HG02678 (cell line): ENCODE results near the gene XRCC5.
A peak's percentile ranks its signal among the peaks of the same experiment; 100 is the strongest.
"Not testable (repeated sequence)": the region's sequence is repeated elsewhere in the genome, so short reads cannot be mapped to it uniquely, and the experiment has no call there.

ENCODE experiments used
- ATAC-seq: cut with Tn5 transposase; IDR thresholded peaks from one replicate; pipeline ENCODE4 v1.9.1; 2021; ENCODE audit warnings: mild to moderate bottlenecking, moderate library complexity; ENCODE audit not compliant: unreplicated experiment

The XRCC5 gene

DNA sequence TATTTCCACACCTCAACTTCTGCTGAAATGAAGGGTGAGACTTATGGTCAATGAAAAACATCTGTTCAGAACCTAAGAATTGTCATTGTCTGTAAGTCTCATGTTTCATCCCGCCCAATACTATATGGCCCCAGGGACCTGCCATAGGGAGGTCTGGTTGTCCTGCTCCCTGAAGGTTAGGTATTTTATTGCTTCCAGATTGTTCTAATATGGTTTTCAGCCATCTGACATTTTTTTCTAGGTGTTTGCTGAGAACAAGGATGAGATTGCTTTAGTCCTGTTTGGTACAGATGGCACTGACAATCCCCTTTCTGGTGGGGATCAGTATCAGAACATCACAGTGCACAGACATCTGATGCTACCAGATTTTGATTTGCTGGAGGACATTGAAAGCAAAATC lies 7.3 kb downstream of the XRCC5 start:
- ATAC-seq, result no peak

DNA sequence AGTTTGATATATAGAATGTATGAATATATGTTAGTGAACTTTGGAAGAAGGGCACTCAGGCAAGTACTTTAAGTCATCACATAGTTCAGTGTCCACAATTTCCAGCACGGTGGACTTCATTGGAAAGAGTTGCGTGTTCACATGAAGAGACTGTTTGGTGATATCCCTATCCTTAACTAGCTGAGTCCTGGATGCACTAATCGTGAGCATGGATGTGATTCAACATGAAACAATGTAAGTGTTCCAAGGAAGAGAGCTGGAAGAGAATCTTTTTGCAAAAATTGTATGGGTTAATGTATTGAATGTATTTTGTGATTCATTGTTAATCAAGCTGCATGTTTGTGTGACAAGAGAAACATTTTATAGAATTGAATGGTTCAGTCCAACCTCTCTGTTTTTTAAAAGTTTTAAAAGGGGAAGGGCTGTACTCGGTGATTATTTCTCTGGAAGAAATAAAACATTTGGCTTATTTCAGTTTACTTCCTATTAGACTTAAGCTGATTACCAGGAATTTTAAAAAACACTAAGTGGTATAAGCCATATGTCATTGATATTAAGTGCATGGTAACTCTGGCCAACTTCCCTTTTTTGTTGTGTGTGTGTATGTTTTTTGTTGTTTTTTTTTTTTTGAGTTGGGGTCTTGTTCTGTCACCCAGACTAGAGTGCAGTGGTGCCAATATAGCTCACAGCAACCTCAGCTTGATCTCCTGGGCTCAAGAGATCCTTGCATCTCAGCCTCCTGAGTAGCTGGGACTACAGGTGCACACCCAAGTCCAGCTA lies 8.6 kb downstream of the XRCC5 start:
- ATAC-seq, result no peak

DNA sequence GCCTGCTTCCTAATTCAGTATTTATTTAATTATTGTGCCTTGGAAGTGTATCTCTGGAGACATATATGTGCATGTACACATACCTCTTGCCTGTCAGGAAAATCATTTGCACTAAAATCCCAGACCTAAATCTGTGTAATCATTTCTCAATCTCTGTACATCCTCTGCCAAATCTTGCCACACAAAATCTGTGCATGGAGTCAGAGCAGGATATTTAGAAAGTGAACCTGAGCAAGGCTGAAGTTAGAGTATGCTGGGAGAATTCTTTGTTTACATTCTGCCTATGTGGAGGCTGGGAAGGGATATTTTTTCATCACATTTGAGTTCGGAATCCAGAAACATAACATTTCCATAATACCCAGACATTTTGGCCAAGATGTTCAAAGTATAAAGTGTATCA lies 9.3 kb downstream of the XRCC5 start:
- no peak for ATAC-seq

DNA sequence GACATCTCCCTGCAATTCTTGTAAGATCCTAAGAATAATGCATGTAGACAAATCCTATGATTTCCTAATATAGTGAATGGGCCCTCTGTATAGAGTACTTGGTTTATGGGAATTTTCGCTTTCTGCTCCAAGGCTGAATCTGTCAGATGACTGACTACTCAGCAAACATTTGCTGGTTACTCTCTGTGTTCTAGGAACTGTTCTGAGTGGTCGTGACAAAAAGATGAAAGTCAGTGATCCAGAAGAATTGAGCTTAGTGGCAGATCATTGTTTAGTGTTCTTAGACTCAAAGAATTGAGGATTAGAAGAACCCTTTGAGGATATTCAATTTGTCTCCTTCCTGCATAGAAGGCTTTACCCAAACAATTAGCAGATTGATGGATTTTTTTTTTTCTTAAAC lies 10.0 kb downstream of the XRCC5 start:
- no peak for ATAC-seq

DNA sequence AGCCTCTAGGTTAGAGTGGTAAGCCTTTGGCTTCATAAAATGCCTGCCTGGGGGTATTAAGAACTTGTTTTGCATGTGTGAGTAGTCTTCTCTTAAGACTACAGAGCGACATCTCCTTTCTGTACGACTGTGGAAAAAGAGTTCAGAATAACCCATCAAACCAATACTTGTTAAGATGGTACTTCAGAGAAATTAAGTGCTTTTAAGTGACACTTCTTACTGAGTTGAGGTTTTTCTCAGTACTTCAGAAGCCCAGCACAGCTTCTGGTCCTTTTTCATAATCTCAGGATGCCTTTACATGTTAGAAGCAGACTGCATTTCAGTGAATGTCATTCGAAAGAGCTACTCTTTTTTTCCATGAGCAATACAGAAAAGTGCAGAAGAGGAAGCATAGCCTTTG lies 10.8 kb downstream of the XRCC5 start:
- ATAC-seq, result no peak

DNA sequence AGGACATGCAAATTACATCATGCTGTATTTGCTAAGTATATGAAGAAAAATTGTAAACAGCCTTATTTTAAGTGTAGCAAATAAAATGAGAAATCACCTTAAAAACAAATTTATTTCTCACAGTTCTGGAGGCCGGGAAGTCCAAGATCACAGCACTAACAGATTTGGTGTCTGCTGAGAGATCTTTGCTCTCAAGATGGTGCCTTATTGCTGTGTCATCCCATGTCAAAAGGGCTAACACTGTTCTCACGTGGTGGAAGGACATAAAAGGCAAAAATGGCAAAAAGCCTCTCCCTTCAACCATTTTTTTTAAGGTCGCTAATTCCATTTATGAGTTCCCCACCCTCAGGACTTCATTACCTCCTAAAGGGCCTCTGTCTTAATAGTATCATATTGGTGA lies 12.1 kb downstream of the XRCC5 start:
- ATAC-seq, result no peak

DNA sequence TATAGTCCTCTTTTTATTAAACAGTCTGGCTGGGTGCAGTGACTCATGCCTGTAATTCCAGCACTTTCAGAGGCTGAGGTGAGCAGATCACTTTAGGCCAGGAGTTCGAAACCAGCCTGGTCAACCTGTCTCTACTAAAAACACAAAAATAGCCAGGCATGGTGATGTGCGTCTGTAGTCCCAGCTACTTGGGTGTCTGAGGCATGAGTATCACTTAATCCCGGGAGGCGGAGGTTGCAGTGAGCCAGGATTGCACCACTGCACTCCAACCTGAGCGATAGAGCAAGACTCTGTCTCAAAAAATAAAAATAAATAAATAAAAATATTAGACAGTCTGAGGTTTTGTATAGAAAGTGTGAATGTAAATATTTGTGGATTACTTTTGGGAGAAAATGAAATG lies 17.8 kb downstream of the XRCC5 start:
- no peak for ATAC-seq

DNA sequence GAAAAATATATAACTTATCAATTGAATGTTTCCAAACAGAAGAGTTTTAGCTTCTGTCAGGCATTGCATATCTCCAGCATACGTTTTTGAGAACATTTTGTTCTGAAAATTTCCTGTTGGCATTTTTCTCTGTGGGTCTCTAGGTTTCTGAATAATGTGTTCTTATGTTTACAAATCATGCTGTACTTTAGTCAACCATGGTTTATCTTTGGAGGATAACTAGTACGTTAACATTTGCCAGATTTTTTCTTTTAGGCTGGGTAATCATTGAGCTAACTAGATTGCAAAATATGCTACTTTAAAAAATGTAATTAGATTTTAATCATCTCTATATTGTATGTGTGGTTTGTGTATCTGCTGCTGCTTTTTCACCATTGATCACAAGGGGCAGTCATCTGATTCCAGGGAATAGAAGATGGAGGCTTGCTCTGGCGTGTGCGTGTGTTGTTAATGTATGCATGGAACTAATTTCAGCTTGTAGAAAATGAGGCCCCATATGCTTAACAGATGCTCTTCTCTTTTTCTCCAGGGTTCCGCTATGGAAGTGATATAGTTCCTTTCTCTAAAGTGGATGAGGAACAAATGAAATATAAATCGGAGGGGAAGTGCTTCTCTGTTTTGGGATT lies 21.3 kb downstream of the XRCC5 start:
- no peak for ATAC-seq

DNA sequence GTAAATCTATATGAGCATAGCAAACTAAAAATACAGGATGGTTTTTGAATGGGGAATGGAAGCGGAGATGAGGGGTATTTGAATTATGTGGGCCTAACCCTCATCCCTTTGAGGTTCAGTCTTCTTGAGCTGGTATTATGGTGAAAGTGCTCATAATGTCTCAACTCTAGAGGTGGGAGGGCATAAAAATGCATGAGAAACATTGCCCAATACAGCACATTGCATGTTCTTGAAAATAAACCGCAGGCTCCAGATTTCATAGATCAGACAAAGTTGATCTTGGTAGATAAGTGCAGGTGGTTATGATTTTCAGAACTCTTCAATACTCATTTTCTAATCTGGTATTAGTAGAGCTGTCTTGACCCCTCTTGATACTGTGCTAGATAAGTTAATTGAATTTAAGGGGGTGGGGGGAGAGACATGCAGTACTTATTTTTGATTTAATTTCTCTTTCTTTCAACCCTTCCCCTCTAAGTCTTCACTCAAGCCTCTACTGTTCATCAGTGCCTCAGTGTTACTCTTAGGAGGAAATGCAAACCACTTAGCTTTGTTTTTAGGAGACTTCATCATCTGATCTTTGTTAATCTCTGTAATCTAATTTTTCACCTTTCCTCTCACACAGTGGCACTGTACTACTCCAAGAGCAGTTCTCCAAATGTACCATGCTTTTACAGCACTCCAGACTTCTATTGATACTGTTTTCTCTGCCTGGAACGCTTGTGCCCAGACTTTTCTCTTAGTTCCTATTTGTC lies 22.2 kb downstream of the XRCC5 start:
- no peak for ATAC-seq

DNA sequence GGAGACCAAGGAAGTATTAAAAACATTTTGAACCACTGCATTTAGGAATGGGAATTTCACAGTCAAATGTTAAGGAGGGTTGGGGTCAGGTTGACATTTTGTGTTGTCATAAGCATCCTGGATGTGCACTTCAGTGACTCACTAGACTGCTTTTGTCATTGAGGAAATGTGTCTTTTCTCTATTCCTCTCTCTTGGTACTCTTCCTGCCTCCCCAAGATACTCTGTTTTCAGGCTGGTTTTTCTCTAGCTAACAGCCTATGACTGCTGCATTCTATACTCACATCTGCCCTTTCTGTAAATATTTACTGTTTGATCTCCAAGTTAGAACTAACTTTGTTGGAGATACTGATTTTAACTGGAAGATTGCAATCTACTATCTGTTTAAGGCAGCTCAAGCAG lies 23.4 kb downstream of the XRCC5 start:
- ATAC-seq, result no peak

DNA sequence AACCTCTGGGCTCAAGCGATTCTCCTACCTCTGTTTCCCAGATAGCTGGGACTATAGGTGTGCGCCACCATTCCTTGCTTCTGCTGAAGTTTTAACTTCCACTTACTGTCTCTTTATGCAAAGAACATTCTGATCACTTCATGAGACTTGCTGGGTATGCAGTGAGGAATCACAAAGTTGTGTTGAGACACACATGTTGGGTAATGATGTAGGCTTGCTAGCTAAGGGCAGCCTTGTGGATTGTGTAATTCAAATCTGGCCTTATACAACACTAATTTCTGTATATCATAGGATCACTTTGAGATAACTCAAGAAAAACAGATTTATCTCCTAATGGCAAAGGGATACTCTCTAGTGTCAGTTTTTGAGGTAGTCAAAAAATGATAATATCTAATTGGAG lies 24.2 kb downstream of the XRCC5 start:
- ATAC-seq, result no peak

DNA sequence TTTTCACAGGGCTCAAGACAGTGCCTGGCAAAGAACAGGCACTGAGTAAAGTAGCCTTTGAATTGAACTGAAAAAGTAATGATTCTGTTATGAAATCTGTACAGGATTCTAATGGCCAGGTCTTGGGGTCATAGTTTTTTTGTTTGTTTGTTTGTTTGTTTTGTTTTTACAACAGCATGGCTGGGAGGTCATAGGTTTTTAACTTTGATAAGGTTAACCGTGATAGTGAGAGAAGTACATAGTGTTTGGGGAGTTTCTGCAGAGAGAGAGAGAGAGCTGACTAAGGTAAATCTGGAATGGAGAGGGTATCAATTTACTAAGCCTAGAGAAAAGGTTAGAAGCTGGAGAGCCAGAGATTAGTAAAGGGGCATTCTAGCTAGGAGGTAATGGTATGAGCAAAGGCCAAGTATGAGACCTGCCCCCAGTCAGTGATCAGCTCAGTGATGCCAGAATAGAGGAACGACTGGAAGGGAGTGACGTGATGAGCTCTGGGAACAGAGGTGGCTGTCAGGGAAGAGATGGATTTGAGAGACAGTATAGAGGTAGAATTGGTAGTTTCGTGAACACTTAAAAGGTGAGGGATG lies 25.9 kb downstream of the XRCC5 start:
- no peak for ATAC-seq

DNA sequence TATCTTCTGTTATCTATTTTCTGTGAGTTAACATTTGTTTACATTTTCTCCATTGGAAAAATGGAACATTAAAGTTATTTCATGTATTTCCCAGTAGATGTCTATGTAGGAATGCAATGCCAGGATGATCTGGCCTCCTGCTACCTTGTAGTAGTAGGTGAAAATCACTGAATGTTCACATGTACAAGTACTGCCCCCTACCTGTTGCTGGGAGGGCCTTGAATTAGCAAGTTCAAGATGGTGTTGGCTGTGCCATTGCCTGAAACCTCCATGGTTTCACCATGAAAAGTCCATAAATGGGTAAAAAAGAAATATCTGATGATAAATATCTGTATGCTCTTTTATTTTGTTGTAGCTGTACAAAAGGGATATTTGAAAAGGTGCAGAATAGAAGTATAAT lies 30.7 kb downstream of the XRCC5 start:
- no peak for ATAC-seq

DNA sequence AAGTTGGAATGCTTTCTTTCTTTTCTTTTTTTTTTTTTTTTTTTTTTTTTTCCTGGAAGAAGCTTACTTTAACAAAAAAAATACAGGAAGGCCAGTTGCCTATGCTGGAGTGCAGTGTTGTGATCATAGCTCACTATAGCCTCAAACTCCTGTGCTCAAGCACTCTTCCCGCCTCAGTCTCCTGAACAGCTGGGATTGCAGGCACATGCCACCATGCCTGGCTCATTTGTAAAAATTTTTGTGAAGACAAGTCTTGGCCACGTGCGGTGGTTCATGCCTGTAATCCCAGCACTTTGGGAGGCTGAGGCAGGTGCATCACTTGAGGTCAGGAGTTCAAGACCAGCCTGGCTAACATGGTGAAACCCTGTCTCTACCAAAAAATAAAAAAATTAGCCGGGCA lies 32.4 kb downstream of the XRCC5 start:
- not testable (repeated sequence) for ATAC-seq

DNA sequence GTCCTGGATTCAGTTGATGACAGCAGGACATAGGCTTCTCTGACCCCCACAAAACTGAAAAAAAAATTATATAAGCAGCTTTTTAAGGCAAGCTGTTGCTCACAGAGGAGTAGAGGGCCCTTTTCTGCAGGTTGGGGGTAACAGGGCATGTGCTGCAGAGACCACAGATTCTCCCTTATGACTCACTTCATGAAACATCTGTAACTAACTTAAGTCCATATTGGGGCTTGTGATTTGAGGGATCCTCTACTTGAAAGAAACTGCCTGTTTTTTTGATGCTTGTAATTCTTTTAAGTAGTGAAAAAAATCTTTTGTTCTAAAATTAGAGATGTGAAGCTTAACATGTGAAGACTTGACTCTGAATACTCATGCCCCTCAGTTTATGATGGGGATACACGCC lies 33.4 kb downstream of the XRCC5 start:
- peak; percentile 99 for ATAC-seq

DNA sequence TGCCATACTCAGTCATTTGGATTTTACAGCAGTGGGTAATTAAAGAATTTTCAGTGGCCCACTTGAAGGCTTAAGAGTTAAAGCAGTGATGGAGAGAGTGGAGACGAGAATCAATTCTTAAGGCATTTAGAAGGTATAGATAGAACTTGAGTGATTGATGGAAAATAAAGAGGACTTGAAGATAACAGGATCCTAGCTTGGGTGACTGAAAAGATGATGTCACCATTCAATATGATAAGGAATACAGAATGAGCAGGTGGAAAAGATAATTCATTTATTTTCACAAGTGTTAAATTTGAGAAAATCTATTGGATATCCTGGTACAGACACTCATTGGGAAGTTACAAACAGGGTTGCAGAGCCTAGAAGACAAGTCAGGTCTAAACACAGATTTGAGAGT lies 35.2 kb downstream of the XRCC5 start:
- no peak for ATAC-seq

DNA sequence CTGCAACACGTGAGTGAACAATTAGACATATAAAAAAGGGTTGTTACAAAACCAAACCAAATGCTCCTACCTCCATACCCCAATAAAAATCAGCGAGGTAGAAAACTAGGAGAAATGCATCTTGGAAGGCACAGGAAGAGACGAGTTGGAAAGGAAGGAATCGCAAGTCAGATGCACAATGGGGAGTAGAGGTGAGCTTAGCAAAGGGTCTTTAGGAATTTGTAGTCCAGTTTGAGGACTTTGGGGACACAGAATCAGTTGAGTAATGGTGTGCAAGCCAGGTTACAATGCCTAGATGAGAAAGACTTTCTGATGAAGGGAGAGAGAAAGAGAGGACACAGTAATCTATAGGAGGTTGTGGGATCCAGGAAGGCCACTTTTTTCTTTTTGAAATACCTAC lies 35.7 kb downstream of the XRCC5 start:
- no peak for ATAC-seq

DNA sequence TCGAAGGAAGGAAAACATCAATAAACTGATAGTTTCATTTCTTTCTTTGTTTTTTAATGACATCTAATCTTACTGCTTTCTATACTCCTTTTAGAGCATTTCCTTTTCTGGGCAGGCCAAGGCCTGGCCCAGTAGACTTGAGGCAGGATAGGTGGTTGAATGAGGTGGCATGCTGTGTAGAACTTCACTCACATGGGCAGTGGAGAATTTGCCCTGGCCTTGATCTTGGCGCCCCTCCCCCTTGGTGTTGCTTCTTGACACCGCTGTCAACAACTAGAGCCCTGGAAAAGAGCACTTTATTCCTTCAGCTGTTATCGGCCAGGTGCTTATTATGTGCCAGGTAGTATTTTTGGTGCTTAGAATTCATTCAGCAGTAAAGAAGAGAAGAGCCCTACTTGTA lies 37.4 kb downstream of the XRCC5 start:
- ATAC-seq, result no peak

DNA sequence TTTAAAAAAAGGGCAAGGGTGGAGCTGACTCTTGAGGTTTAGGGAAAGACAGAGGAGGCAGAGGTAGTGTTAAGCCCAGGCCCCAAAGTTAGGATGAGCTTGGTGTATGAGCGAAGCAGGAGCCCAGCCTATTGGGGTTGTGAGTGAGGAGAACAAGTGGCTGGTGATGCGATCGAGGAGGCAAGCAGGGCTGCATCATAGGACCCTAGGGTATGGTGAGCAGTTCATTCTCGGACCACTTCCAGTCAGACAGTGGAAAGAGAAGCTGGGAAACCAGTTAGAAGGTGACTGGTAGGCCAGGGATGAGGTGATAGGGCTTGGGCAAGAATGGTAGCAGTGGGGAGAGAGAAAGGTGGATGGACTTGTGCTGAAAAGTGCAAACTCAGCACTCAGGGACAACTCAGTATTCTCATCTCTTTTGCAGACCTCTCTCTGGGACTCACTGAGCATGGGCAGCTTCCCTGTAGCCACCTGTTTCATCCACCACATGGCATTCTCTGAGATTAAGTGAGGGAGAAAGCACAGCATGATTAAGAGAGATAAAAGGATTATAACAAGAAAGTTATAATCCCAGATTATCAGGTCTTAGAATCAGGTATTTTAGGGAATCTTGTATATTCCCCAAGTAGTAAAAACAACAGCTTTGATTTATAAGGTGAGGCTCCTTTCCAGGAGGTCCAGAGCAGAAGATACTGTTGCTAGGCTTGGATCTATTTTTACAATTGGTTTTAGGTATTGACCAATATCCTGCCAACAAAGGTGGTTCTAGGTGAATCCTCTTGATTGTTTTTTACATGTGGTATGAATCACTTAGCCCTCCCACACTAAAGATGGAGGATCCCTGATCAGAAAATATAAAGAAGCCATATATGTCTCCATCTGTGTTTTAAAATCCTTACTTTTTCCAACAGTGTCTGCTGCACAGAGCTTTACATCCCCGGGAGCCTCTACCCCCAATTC lies 38.3 kb downstream of the XRCC5 start:
- ATAC-seq, result no peak

DNA sequence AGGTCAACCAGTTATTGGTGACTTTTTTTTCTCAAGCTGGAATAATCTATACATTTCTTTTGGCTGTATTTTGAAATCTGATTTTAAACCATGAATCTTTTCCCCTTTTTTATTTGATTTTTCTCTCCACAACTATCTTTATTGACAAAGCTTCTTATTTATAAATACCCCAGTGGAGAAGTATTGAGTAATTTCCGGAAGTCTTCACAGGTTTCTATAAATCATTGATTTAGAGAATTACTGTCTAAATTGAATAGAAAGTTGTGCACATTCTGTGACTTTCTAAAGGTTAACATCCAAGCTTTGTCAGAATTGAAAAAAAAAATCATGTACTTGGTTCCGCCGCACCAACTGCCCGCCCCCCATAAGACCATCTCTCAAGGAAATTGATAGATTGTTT lies 39.8 kb downstream of the XRCC5 start:
- ATAC-seq, result no peak

DNA sequence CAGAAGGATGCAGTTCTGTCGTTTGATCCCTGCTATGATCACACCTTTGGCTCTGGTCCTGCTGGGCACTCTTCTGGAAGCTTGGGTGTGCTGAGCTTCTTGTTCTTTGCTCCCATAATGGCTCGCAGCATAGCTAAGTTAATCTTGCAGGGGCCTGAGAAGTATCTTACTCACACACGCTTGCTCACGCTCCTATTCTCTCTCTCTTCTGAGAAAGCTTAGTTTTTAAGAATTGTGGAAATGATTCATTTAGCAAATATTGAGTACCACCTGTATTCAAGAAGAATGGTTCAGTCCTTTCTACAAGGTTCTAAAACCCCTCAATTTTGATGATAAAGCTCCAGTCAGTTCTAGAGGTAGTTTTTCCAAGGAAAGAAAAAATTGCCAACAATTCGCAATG lies 40.6 kb downstream of the XRCC5 start:
- ATAC-seq, result no peak
